Endodermal cell (in vitro differentiated cells): ENCODE results near the gene MEF2A. TPM values are rescaled to one million over a fixed set of nuclear protein-coding genes. Genes with fewer than 3 reads are reported as not detected.

ENCODE experiments used
- DNase-seq: peaks from one replicate; pipeline ENCODE4 v3.0.0-alpha.2; 2017
- H3K27ac ChIP-seq: 2 replicates; pipeline ENCODE4 v1.5.1; 2013; ENCODE audit warnings: mild to moderate bottlenecking, low read depth, low read length, moderate library complexity
- H3K27me3 ChIP-seq: 2 replicates; pipeline ENCODE4 v1.6.1; 2013; ENCODE audit warnings: mild to moderate bottlenecking, low read length, moderate library complexity; ENCODE audit not compliant: insufficient read depth, control insufficient read depth, poor library complexity, severe bottlenecking
- H3K36me3 ChIP-seq: 2 replicates; pipeline ENCODE4 v1.7.0; 2013; ENCODE audit warnings: mild to moderate bottlenecking, low read length, moderate library complexity; ENCODE audit not compliant: control insufficient read depth, insufficient read depth
- H3K4me1 ChIP-seq: one replicate; pipeline ENCODE4 v1.7.0; 2013; ENCODE audit warnings: low read length; ENCODE audit not compliant: control insufficient read depth, insufficient read depth
- H3K4me3 ChIP-seq: 2 replicates; pipeline ENCODE4 v1.5.1; 2013; ENCODE audit warnings: mild to moderate bottlenecking, low read length, moderate library complexity
- H3K9ac ChIP-seq: 2 replicates; pipeline ENCODE4 v1.6.1; 2013; ENCODE audit warnings: mild to moderate bottlenecking, low read length, moderate library complexity; ENCODE audit not compliant: poor library complexity, severe bottlenecking; ENCODE audit errors: extremely low read depth
- H3K9me3 ChIP-seq: 2 replicates; pipeline ENCODE4 v1.6.1; 2013; ENCODE audit warnings: mild to moderate bottlenecking, low read length, moderate library complexity; ENCODE audit not compliant: control insufficient read depth
- H3K27ac Mint-ChIP-seq: 2 replicates; pipeline ENCODE4 v1.8.0; 2020; ENCODE audit warnings: mixed read lengths
- H3K27me3 Mint-ChIP-seq: 2 replicates; pipeline ENCODE4 v1.8.0; 2021; ENCODE audit warnings: mild to moderate bottlenecking, mixed read lengths; ENCODE audit not compliant: insufficient read depth
- H3K36me3 Mint-ChIP-seq: 2 replicates; pipeline ENCODE4 v1.8.0; 2020; ENCODE audit warnings: low read depth, mixed read lengths
- H3K4me1 Mint-ChIP-seq: 2 replicates; pipeline ENCODE4 v1.8.0; 2020; ENCODE audit warnings: mixed read lengths
- H3K4me3 Mint-ChIP-seq: 2 replicates; pipeline ENCODE4 v1.8.0; 2020; ENCODE audit warnings: mild to moderate bottlenecking, moderate library complexity, mixed read lengths
- H3K9me3 Mint-ChIP-seq: 2 replicates; pipeline ENCODE4 v1.8.0; 2020; ENCODE audit warnings: mild to moderate bottlenecking, mixed read lengths
- WGBS, 2 experiments: methylation state at CpG; one replicate each; pipeline versions ENCODE4 v1.1.5 to v1.1.7; 2013; ENCODE audit warnings: missing lambda C conversion rate in 2 of 2, mixed read lengths in 1 of 2; ENCODE audit not compliant: insufficient coverage in 1 of 2, insufficient read length in 1 of 2; 5-methylcytosine and 5-hydroxymethylcytosine counted together
- total RNA-seq, 2 donors: library from RNA; stranded (reverse); fragmentation: NEBNext Ultra II Directional in 1 of 2; extraction: Animal tissue kit (Norgen Biotek cat#: 25700) in 1 of 2; gene quantifications; 2 replicates in 1 of 2; 3 replicates in 1 of 2; pipeline ENCODE4 v1.2.1, GENCODE V29; 2021
- TF ChIP-seq, protein P1 (sequence below): fragments of 200-600 bp; sonication (generic); conservative IDR thresholded peaks from 2 replicates; pipeline ENCODE4 v1.5.0; 2021; ENCODE audit warnings: antibody characterized with exemption, mild to moderate bottlenecking

MEF2A gene
- total RNA-seq, 2 donors from 2014 or later, result 23.5 to 28.6 TPM

DNA sequence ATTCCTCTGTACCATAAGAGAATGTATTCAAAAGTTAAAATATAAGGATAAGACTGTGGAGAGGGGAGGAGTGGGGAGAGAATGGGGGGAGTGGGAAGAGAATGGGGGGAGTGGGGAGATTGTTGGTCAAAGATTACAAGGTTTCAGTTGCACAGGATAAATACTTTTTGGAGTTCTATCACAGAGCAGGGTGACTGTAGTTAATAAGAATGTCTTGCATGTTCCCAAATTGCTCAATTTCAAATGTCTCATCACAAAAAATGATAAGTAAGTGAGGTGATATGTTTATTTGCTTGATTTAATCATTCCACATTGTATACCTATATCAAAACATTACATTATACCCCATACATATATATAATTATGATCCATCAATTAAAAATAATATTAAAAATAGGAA lies 23.0 kb upstream of the MEF2A start:
- no peaks in the 10 kb centered on the region for H3K36me3 ChIP-seq
- H3K27ac ChIP-seq, result no peak overlapping the region
- H3K4me3 ChIP-seq, result no peak overlapping the region
- no peaks in the 10 kb centered on the region for H3K4me1 ChIP-seq
- no peak overlapping the region for H3K9ac ChIP-seq
- no peak for DNase-seq
- H3K27me3 ChIP-seq, result no peaks in the 10 kb centered on the region
- Mint-ChIP-seq H3K36me3 (no peaks in the 10 kb centered on the region), H3K27me3 (no peaks in the 10 kb centered on the region), H3K4me1 (no peaks in the 10 kb centered on the region), H3K4me3 (no peak overlapping the region), H3K9me3 (no peaks in the 10 kb centered on the region), H3K27ac (no peak overlapping the region)
- H3K9me3 ChIP-seq, result no peaks in the 10 kb centered on the region
- TF ChIP-seq, protein P1, sequence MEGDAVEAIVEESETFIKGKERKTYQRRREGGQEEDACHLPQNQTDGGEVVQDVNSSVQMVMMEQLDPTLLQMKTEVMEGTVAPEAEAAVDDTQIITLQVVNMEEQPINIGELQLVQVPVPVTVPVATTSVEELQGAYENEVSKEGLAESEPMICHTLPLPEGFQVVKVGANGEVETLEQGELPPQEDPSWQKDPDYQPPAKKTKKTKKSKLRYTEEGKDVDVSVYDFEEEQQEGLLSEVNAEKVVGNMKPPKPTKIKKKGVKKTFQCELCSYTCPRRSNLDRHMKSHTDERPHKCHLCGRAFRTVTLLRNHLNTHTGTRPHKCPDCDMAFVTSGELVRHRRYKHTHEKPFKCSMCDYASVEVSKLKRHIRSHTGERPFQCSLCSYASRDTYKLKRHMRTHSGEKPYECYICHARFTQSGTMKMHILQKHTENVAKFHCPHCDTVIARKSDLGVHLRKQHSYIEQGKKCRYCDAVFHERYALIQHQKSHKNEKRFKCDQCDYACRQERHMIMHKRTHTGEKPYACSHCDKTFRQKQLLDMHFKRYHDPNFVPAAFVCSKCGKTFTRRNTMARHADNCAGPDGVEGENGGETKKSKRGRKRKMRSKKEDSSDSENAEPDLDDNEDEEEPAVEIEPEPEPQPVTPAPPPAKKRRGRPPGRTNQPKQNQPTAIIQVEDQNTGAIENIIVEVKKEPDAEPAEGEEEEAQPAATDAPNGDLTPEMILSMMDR, result no peak

DNA sequence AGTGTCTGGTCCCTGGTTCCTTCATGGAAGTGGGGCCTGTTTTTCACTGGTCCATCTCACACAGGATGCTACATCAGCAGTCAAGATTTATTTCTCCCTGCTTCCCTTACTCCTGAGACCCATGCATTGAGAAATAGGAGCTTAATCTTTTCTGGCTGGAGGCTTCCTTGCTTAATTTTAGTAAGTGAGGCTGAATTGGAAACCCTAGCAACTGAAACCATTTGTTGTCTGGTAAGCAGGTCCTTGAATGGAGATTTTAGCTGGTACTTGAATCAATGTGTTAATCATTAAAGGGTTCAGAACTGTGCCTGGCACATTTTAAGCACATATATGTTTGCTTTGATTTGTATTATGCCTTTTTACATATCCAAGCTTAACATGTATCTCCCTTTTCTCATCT lies 20.2 kb upstream of the MEF2A start:
- Histone ChIP-seq H3K4me3 (no peak overlapping the region), H3K36me3 (no peaks in the 10 kb centered on the region), H3K27ac (no peak overlapping the region), H3K27me3 (no peaks in the 10 kb centered on the region), H3K9ac (no peak overlapping the region), H3K9me3 (no peaks in the 10 kb centered on the region), H3K4me1 (no peaks in the 10 kb centered on the region)
- Mint-ChIP-seq H3K36me3 (no peaks in the 10 kb centered on the region), H3K4me3 (no peak overlapping the region), H3K9me3 (no peaks in the 10 kb centered on the region), H3K27ac (no peak overlapping the region), H3K4me1 (no peaks in the 10 kb centered on the region), H3K27me3 (peaks cover 2% of the 10 kb centered on the region)
- no peak for DNase-seq
- TF ChIP-seq, protein P1, result no peak

DNA sequence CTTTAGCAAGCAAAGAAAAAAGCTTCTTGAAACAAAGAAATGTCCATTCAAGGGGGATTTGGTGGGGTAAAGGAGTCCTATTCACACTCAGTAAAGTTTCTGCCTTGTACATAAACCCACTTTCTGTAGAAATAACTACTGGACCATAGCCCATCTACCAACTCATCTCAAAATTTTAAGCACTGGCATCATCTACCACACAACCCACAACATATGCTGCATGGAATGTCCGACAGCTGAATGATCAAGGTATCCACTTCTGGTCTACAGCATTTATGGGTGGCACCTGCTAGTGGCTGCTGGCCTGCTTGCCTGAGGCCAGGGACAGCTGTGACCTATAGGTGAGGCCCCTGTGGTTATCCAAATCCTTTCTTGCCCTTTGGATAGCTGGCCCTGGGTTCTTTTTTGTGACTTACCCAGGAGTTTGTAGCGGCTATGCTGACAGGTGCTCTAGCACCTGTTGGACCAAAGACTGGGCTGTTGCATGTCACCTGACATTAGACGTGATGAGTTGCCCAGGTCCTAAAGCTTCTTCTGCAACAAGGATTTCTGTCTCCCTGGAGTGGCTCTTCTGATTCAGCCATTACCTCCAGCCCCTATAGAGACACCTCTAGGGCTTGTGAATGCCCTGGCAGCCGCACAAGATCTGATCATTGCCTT lies 19.2 kb upstream of the MEF2A start:
- 90 to 94% methylated on average over 4 of the region's 4 CpGs for WGBS, 2 experiments
- no peak overlapping the region for H3K27ac Mint-ChIP-seq
- Histone ChIP-seq H3K27ac (no peak overlapping the region), H3K36me3 (no peaks in the 10 kb centered on the region), H3K9ac (no peak overlapping the region), H3K27me3 (no peaks in the 10 kb centered on the region), H3K9me3 (no peaks in the 10 kb centered on the region), H3K4me1 (no peaks in the 10 kb centered on the region), H3K4me3 (no peak overlapping the region)
- no peaks in the 10 kb centered on the region for H3K36me3 Mint-ChIP-seq
- no peak overlapping the region for H3K4me3 Mint-ChIP-seq
- no peak for DNase-seq
- H3K27me3 Mint-ChIP-seq, result peaks cover 2% of the 10 kb centered on the region
- H3K9me3 Mint-ChIP-seq, result no peaks in the 10 kb centered on the region
- H3K4me1 Mint-ChIP-seq, result no peaks in the 10 kb centered on the region
- TF ChIP-seq, protein P1, result no peak
